AG04449 (cell line): ENCODE data around the gene TMPRSS3.

ENCODE experiments used
- CTCF ChIA-PET: fragments of 350-600 bp; formaldehyde crosslinking; extraction: SDS; loops from one replicate; lab custom pipeline; 2021; ENCODE audit warnings: antibody characterized with exemption; lab: Yijun Ruan, JAX
- POLR2A ChIA-PET: fragments of 400-600, 350-600 bp; formaldehyde crosslinking; extraction: SDS; loops from one replicate; lab custom pipeline; 2020; ENCODE audit warnings: antibody characterized with exemption, inconsistent platforms; lab: Yijun Ruan, JAX
- DNase-seq: peaks from one replicate; pipeline ENCODE4 v3.0.0-alpha.2; 2010; ENCODE audit warnings: low read depth, low spot score
- H3K4me3 ChIP-seq: 2 replicates; pipeline ENCODE4 v1.5.1; 2011; ENCODE audit warnings: low read depth, mild to moderate bottlenecking, control low read depth, low read length
- TF ChIP-seq, protein P1 (sequence below): IDR thresholded peaks from one replicate; pipeline ENCODE4 v1.5.1; 2011; ENCODE audit warnings: mild to moderate bottlenecking, moderate library complexity, low read length, control low read depth, inconsistent platforms; ENCODE audit not compliant: insufficient read depth; ENCODE audit errors: missing control alignments

The TMPRSS3 gene

DNA sequence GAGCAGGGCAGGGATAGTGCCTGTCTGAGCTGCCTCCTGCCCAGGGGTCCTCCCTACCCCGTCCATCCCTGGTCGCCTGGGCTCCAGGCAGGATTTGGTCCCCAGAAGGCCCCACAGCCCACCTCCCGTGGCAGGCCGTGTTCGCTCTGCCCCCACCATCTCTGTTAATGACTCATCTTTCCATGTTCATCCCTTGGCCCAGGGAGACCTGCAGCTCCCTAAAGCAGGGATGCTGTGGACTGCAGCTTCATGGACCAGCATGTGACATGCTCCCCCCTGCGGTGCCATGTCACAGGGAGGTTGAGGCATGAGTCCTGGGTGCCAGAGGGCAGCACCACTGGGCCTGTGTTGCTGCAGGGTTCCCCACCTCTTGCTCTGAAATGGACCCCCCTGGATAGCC, 34.7 kb upstream of the TMPRSS3 start:
- DNase-seq, result no peak
- no peak overlapping the region for H3K4me3 ChIP-seq
- CTCF ChIA-PET, result no interaction called here
- POLR2A ChIA-PET, result no interaction called here
- TF ChIP-seq, protein P1, sequence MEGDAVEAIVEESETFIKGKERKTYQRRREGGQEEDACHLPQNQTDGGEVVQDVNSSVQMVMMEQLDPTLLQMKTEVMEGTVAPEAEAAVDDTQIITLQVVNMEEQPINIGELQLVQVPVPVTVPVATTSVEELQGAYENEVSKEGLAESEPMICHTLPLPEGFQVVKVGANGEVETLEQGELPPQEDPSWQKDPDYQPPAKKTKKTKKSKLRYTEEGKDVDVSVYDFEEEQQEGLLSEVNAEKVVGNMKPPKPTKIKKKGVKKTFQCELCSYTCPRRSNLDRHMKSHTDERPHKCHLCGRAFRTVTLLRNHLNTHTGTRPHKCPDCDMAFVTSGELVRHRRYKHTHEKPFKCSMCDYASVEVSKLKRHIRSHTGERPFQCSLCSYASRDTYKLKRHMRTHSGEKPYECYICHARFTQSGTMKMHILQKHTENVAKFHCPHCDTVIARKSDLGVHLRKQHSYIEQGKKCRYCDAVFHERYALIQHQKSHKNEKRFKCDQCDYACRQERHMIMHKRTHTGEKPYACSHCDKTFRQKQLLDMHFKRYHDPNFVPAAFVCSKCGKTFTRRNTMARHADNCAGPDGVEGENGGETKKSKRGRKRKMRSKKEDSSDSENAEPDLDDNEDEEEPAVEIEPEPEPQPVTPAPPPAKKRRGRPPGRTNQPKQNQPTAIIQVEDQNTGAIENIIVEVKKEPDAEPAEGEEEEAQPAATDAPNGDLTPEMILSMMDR, result no peak

DNA sequence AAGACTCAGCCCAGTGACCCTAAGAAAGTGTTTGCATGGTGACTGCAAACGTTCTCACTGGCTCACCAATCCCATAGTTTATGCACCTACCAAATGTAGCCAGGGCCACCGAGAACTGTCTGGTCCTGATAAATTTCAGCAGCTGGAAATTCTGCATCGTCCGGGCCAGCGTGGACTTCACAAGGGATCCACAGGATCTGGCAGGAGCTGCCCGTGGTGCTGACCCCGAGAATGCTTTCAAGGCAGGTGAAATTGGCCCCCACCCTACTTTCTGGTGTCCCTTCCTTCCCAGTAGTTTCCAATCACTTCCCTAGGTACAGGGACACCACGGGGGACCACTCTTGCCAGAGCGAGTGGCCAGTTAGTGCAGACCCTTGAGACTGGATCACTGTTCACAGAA, 34.0 kb upstream of the TMPRSS3 start:
- no peak for DNase-seq
- POLR2A ChIA-PET, result no interaction called here

GRCh38 chr21:42429021-42429420, 33.2 kb upstream of the TMPRSS3 start:
- ChIA-PET POLR2A (no interaction called here), CTCF (no interaction called here)
- no peak for DNase-seq
- TF ChIP-seq, protein P1, result no peak
- H3K4me3 ChIP-seq, result no peak overlapping the region

More for the DNA sequence above, 34.0 kb upstream of the TMPRSS3 start:
- TF ChIP-seq, protein P1, result no peak
- CTCF ChIA-PET, result no interaction called here
- H3K4me3 ChIP-seq, result no peak overlapping the region

DNA sequence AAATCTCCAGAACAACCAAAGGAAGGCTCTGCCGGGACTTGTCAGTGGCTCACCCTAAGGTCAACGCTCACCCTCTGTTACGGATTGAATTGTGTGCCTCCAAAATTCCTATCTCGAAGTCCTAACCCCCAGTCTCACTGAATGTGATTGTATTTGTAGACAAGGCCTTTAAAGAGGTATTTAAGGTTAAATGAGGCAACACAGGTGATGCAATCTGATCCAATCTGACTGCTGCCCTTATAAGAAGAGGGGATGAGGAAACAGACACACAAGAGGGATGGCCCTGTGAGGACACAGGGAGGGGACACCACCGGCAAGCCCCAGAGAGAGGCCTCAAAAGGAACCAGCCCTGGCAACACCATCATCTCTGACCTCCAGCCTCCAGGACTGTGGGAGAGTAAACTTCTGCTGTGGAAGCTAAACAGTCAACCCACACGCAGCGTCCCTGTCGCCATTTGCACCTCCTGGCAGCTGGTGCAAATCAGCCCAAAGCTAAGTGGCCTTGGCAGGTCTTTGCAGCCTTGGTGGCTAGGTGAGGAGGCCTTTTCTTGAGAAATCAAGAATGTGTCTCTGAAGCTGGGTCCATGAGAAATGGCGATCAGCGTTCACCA, 32.1 kb upstream of the TMPRSS3 start:
- H3K4me3 ChIP-seq, result no peak overlapping the region
- no peak for DNase-seq
- TF ChIP-seq, protein P1, result no peak
- CTCF ChIA-PET, result no interaction called here
- POLR2A ChIA-PET, result no interaction called here

DNA sequence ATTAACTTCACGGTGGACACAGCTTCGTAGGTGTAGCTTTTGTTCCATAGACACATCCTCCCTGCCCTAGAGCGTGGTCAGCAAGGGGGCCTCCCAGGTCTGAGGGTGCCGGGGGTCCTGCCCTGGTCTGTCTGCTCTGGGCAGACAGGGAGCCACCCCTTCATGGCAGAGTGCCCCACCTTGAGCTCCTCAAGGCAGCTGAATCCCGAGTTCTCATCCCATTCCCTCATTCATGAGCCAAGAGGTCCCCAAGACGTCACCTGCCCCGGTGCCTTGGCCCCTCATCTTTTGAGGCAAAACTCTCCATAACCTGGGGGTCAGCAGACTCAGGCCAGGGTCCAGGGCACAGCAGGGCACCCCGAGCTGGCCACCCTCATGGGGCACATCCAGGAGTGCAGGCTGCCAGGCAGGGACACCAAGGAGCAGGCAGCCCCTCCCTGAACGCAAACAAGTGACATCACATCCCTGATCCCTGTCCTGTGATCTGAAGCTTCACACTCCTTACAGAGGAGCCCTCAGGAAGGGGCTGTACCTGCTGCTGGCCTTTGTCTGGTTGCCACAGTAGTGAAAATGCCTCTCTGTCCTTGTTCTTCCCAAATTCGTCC, 31.1 kb upstream of the TMPRSS3 start:
- no peak for DNase-seq
- H3K4me3 ChIP-seq, result no peak overlapping the region
- ChIA-PET CTCF (no interaction called here), POLR2A (no interaction called here)
- TF ChIP-seq, protein P1, result no peak

- H3K4me3 ChIP-seq, result no peak overlapping the region
- POLR2A ChIA-PET, result no interaction called here
- TF ChIP-seq, protein P1, result no peak
- CTCF ChIA-PET, result no interaction called here
- DNase-seq, result no peak
Measured at GRCh38 chr21:42426424-42426823, 30.6 kb upstream of the TMPRSS3 start.
